ENCODE data around the gene ZNF277.
"Not testable (repeated sequence)": the region's sequence is repeated elsewhere in the genome, so short reads cannot be mapped to it uniquely, and the experiment has no call there.

The ZNF277 gene

DNA sequence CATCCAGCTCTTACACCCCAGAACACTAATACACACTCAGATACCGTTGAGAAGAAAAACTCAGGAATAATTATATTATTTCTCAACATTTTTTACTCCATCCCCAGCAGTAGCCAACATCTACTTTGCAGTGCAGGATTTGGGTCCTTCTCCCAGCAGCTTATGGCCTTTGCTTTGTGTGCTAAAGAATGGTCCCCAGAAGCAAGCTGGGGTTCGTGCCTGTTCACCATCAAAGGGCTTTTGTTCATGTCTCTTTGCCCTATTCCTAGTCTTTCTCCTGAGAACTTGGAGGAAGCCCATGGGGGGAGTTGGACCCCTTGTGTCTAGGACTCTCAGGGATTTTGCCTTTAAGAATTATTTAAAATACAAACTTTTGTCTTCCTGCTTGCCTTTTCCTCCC lies 100.4 kb downstream of the ZNF277 start:
- H3K4me3 ChIP-seq (ENCODE audit: low read depth, low read length): no peak overlapping the region
- TF ChIP-seq, protein P1, sequence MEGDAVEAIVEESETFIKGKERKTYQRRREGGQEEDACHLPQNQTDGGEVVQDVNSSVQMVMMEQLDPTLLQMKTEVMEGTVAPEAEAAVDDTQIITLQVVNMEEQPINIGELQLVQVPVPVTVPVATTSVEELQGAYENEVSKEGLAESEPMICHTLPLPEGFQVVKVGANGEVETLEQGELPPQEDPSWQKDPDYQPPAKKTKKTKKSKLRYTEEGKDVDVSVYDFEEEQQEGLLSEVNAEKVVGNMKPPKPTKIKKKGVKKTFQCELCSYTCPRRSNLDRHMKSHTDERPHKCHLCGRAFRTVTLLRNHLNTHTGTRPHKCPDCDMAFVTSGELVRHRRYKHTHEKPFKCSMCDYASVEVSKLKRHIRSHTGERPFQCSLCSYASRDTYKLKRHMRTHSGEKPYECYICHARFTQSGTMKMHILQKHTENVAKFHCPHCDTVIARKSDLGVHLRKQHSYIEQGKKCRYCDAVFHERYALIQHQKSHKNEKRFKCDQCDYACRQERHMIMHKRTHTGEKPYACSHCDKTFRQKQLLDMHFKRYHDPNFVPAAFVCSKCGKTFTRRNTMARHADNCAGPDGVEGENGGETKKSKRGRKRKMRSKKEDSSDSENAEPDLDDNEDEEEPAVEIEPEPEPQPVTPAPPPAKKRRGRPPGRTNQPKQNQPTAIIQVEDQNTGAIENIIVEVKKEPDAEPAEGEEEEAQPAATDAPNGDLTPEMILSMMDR (IDR thresholded peaks at IDR 0.05; ENCODE audit: insufficient read depth, low read length, missing control alignments): no peak
- no peak for DNase-seq (ENCODE audit: low read depth, low spot score)
- ChIA-PET POLR2A (no interaction called here), CTCF (no interaction called here)

DNA sequence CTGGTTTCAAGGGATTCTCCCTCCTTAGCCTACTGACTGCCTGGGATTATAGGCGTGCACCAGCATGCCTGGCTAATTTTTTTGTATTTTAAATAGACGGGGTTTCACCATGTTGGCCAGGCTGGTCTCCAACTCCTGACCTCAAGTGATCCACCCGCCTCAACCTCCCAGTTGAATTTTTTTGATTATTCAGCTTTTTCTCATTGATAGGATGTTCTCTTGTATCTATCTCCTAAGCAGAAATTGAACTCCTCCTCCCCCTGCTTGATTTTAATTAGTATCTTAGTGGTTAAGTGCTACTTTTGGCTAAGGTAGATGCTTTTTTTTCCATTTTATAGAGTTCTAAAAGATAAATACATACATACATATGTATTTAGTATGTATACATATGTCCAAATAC lies 101.0 kb downstream of the ZNF277 start:
- ChIA-PET POLR2A (no interaction called here), CTCF (no interaction called here)
- TF ChIP-seq, protein P1 (IDR thresholded peaks at IDR 0.05; ENCODE audit: insufficient read depth, low read length, missing control alignments): no peak
- no peak overlapping the region for H3K4me3 ChIP-seq (ENCODE audit: low read depth, low read length)
- no peak for DNase-seq (ENCODE audit: low read depth, low spot score)

DNA sequence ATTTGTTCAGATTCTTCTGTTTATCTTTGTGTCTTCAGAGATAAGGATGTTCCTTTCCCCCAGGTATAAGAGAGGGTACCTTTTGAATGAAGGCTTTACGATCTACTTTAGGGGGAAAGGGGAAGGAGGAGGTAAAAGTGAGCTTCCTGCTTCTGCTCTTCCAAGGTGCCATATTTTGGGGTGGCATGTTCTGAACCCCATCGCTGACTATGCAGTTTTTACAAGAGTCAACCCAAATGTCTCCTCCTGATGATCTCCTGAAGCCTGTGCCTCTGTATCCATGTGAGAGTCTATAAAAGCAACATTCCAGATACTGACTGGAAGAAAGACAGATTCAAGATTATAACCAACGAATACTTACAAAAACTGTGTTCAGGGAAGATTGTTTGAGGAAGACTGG lies 102.5 kb downstream of the ZNF277 start:
- no peak overlapping the region for H3K4me3 ChIP-seq (ENCODE audit: low read depth, low read length)
- TF ChIP-seq, protein P1 (IDR thresholded peaks at IDR 0.05; ENCODE audit: insufficient read depth, low read length, missing control alignments): no peak
- ChIA-PET POLR2A (no interaction called here), CTCF (no interaction called here)
- no peak for DNase-seq (ENCODE audit: low read depth, low spot score)

DNA sequence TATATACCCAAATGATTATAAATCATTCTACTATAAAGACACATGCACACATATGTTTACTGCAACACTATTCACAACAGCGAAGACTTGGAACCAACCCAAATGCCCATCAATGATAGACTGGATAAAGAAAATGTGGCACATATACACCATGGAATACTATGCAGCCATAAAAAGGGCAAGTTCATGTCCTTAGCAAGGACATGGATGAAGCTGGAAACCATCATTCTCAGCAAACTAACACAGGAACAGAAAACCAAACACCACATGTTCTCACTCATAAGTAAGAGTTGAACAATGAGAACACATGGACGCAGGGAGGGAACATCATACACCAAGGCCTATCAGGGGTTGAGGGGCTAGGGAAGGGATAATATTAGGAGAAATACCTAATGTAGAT lies 110.3 kb downstream of the ZNF277 start:
- DNase-seq (ENCODE audit: low read depth, low spot score); H3K4me3 ChIP-seq (ENCODE audit: low read depth, low read length); CTCF ChIA-PET; POLR2A ChIA-PET: not testable (repeated sequence)

DNA sequence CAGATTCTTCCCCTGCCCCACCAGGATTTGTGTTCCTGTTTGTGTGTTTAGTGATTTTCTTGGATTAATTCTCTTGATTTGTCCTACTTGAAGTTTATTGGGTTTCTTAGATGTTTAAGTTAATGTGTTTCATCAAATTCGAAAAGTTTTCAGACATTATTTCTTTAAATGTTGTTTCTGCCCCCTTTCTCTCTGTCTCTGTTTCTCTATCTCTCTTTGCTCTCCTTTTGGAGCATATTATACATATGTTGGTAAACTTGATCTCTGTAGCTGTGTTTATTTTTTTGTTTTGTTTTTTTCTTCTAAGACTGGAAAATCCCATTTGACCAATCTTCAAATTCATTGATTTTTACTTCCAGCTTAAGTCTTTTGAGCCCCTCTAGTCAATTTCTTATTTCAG lies 115.6 kb downstream of the ZNF277 start:
- POLR2A ChIA-PET: no interaction called here
- no peak for DNase-seq (ENCODE audit: low read depth, low spot score)
- CTCF ChIA-PET: no interaction called here
- no peak overlapping the region for H3K4me3 ChIP-seq (ENCODE audit: low read depth, low read length)
- TF ChIP-seq, protein P1 (IDR thresholded peaks at IDR 0.05; ENCODE audit: insufficient read depth, low read length, missing control alignments): no peak

DNA sequence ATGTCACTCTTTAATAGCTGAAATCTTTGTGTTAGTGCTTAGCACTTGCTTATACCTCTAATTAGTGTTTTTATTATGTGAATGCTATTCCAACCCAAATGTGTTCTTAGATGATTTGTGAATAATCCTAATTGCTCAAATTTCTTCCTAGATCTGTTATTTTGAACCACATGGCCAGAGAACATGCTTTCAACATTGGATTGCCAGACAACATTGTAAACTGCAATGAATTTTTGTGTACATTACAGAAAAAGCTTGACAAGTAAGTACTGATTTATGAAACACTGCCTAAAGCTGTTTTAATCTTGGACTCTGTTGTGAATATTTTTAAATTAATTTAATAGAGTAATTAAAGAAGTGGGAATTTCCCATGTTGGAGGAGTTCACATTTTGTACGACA lies 121.1 kb downstream of the ZNF277 start:
- DNase-seq (ENCODE audit: low read depth, low spot score): no peak
- POLR2A ChIA-PET: no interaction called here
- CTCF ChIA-PET: no interaction called here
- TF ChIP-seq, protein P1 (IDR thresholded peaks at IDR 0.05; ENCODE audit: insufficient read depth, low read length, missing control alignments): no peak
- H3K4me3 ChIP-seq (ENCODE audit: low read depth, low read length): no peak overlapping the region

DNA sequence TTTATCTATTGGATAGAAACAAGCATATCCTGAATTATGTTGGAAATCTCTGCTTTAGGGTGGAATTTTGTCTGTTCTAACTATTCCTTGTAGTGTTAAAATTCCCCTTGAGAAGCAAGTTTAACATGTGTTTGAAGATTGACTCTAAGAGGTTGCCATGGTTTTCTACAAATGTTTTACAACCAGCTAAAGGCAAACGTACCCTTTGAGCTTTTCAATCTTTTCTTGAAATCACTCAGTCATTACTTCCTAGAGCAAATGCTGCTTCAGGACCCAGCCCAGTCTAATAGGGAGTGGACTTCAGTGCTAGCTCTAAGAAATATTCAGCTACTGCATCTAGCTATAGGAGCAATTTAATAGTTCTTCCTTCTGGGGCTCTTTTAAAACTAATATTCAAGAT lies 125.0 kb downstream of the ZNF277 start:
- ChIA-PET CTCF (interaction anchor here (1.0 to 1.2 kb wide), 2 partner anchors 10 to 476 kb away, joined by 3 read pairs; no protein-coding TSS in a partner anchor), POLR2A (no interaction called here)
- no peak for DNase-seq (ENCODE audit: low read depth, low spot score)
- TF ChIP-seq, protein P1 (IDR thresholded peaks at IDR 0.05; ENCODE audit: insufficient read depth, low read length, missing control alignments): no peak
- no peak overlapping the region for H3K4me3 ChIP-seq (ENCODE audit: low read depth, low read length)
